K562 (cell line): Measurements from ENCODE around the gene EHBP1. TPM values are rescaled to one million over a fixed set of nuclear protein-coding genes. Genes with fewer than 3 reads are reported as not detected.

Source experiments
- BDP1 ChIP-seq: IDR thresholded peaks from 3 replicates; pipeline ENCODE4 v1.6.1; 2011; ENCODE audit not compliant: insufficient read length, insufficient read depth
- BHLHE40 ChIP-seq: IDR thresholded peaks from 2 replicates; pipeline ENCODE4 v1.6.1; 2011; ENCODE audit warnings: low read length, improper control_type of control experiment
- CBFA2T3 ChIP-seq: fragments of 450-650 bp; IDR thresholded peaks from 2 replicates; pipeline ENCODE4 v1.6.1; 2017
- CCNT2 ChIP-seq: IDR thresholded peaks from 2 replicates; pipeline ENCODE4 v1.6.1; 2011; ENCODE audit warnings: borderline replicate concordance, low read depth, mild to moderate bottlenecking, moderate library complexity, mixed read lengths, low read length; ENCODE audit not compliant: insufficient read length; ENCODE audit errors: extremely low read depth
- ETS2 ChIP-seq: IDR thresholded peaks from 2 replicates; pipeline ENCODE4 v1.6.1; 2016; ENCODE audit warnings: borderline replicate concordance, missing genetic modification characterization, mild to moderate bottlenecking, moderate library complexity, missing compliant biosample characterization; ENCODE audit not compliant: poor library complexity, severe bottlenecking
- HDAC1 ChIP-seq, 2 experiments: fragments of 450-650 bp; IDR thresholded peaks; 2 replicates each; pipeline ENCODE4 v1.6.1; 2016 to 2017; ENCODE audit warnings: inconsistent platforms in 1 of 2, mild to moderate bottlenecking in 1 of 2, moderate library complexity in 1 of 2
- HDGF ChIP-seq: fragments of 450-650 bp; IDR thresholded peaks from 2 replicates; pipeline ENCODE4 v1.6.1; 2016
- KLF16 ChIP-seq: IDR thresholded peaks from 2 replicates; pipeline ENCODE4 v1.6.1; 2016; ENCODE audit warnings: antibody characterized with exemption
- L3MBTL2 ChIP-seq: fragments of 450-650 bp; IDR thresholded peaks from 2 replicates; pipeline ENCODE4 v1.6.1; 2016; ENCODE audit warnings: mild to moderate bottlenecking, moderate library complexity
- MAFK ChIP-seq: IDR thresholded peaks from 2 replicates; pipeline ENCODE4 v1.6.1; 2011; ENCODE audit warnings: low read length, improper control_type of control experiment
- MECOM ChIP-seq: fragments of 250-450 bp; sonication (Bioruptor Pico); IDR thresholded peaks from 2 replicates; pipeline ENCODE4 v1.8.0; 2022; ENCODE audit warnings: inconsistent platforms
- NCOA1 ChIP-seq: fragments of 450-650 bp; IDR thresholded peaks from 2 replicates; pipeline ENCODE4 v1.6.1; 2016; ENCODE audit warnings: low read depth
- NFIC ChIP-seq: fragments of 450-650 bp; IDR thresholded peaks from 2 replicates; pipeline ENCODE4 v1.6.1; 2017; ENCODE audit warnings: mild to moderate bottlenecking, inconsistent platforms
- NR4A1 ChIP-seq, 2 experiments: fragments of 250-450 bp in 1 of 2; fragments of 450-650 bp in 1 of 2; sonication (Bioruptor Pico) in 1 of 2; IDR thresholded peaks; 2 replicates each; pipeline versions ENCODE4 v1.4.0 to v1.6.1; 2016 to 2020; ENCODE audit warnings: mild to moderate bottlenecking in 2 of 2, missing compliant biosample characterization in 1 of 2, missing genetic modification characterization in 1 of 2, moderate library complexity in 1 of 2
- POLR2A ChIP-seq: fragments of 450-650 bp; conservative IDR thresholded peaks from 2 replicates; pipeline ENCODE4 v1.6.1; 2016
- RBM15 ChIP-seq: fragments of 200-400 bp; formaldehyde crosslinking; IDR thresholded peaks from 2 replicates; pipeline ENCODE4 v1.6.1; 2018; ENCODE audit warnings: mild to moderate bottlenecking, low read length, moderate library complexity; ENCODE audit not compliant: insufficient read depth
- TCF7L2 ChIP-seq: fragments of 150-350 bp; IDR thresholded peaks from 2 replicates; pipeline ENCODE4 v1.6.1; 2016; ENCODE audit warnings: low read depth, mild to moderate bottlenecking, low read length, moderate library complexity
- ZC3H4 ChIP-seq: sonication (generic); formaldehyde crosslinking; IDR thresholded peaks from 2 replicates; pipeline ENCODE4 v1.9.0; 2021; ENCODE audit warnings: missing genetic modification reagents, borderline replicate concordance
- ZKSCAN8 ChIP-seq: fragments of 200-800 bp; sonication (Bioruptor generic); IDR thresholded peaks from 2 replicates; pipeline ENCODE4 v1.6.1; 2016; ENCODE audit warnings: missing genetic modification characterization, missing compliant biosample characterization
- ZNF57 ChIP-seq: fragments of 450-650 bp; formaldehyde crosslinking; IDR thresholded peaks from 2 replicates; pipeline ENCODE4 v1.4.0; 2020; ENCODE audit warnings: mild to moderate bottlenecking, moderate library complexity
- polyA plus RNA-seq, 8 experiments: library from polyadenylated mRNA; depleted of rRNA in 4 of 8; stranded (reverse) in 5 of 8; unstranded in 3 of 8; fragments of >200 nt; fragmentation: Nextera tagmentation in 2 of 8; fragmentation: Illumina TruSeq in 1 of 8; extraction: Ambion mirVana in 2 of 8; extraction: Trizol in 1 of 8; gene quantifications; 2 replicates each; pipeline versions ENCODE4 v1.2.1 to v1.2.3, GENCODE V29; 2011 to 2014; ENCODE audit warnings: inconsistent platforms in 1 of 8, missing spikeins in 1 of 8
- total RNA-seq, 7 experiments: library from RNA; depleted of rRNA in 6 of 7; stranded (reverse); fragments of >200 nt in 6 of 7; fragmentation: Illumina TruSeq in 2 of 7; extraction: Trizol in 2 of 7; gene quantifications; 2 replicates each; pipeline versions ENCODE4 v1.2.1 to v1.2.3, GENCODE V29; 2011 to 2021; ENCODE audit warnings: low replicate concordance in 1 of 7
- TF ChIP-seq, protein P1 (sequence below): sonication (generic); formaldehyde crosslinking; IDR thresholded peaks from 2 replicates; pipeline ENCODE4 v1.8.0; 2023; ENCODE audit warnings: missing genetic modification reagents, mild to moderate bottlenecking, borderline replicate concordance
- TF ChIP-seq, protein P2 (sequence below): fragments of 450-650 bp; formaldehyde crosslinking; IDR thresholded peaks from 2 replicates; pipeline ENCODE4 v1.4.0; 2020; ENCODE audit warnings: mild to moderate bottlenecking, moderate library complexity

EHBP1 gene
- total and polyA plus RNA-seq, 9 of the 15 experiments (the other 6 are each of a cell fraction or from before 2014, with no cell fraction given): 8.9 to 26.6 (median 19.3) TPM

DNA sequence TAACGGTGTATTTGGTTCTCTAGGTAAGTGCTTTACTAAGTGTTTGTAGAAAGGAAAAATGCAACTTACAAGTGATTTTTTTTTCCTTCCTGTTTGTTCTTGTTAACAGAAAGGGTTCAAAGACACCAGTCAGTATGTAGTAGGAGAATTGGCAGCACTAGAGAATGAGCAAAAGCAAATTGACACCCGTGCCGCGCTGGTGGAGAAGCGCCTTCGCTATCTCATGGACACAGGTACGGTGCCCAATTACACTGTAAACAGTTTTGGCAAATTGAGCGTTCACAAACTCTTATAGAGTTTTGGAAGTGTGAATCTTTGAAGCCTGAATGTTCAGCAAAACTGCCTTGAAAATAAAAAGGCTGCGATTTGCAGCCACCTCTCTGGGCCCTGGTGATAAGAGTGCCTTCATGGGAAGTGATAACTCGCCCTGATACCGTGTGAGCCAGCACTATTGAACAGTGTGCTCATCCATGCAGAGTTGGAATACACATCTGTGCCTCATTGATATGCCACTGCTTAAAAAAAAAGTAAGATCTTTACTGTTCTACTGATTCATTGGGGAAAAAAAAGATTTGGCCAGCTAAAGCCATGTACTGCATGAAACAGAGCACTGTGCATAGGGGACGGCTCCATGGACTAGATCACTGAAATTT is 291.1 kb downstream of the EHBP1 start (continued):
- TF ChIP-seq HDGF: no peak
- TF ChIP-seq ZKSCAN8: 0 out of 2 replicates have a peak, but pooled peaks have one; percentile 31
- peak; percentile 35; the same call in 1 of the 2 replicates for TF ChIP-seq NCOA1
- peak; percentile 89 for TF ChIP-seq KLF16
- TF ChIP-seq MAFK: peak; percentile 30; the same call in 1 of the 2 replicates
- no peak for TF ChIP-seq NR4A1 (CRISPR knock-in tag; IDR thresholded peaks at IDR 0.05)
- TF ChIP-seq NR4A1 (tag; IDR thresholded peaks at IDR 0.05): 0 out of 2 replicates have a peak, but pooled peaks have one; percentile 40
- no peak for TF ChIP-seq ETS2 (tag)
- no peak for TF ChIP-seq TCF7L2
- TF ChIP-seq BHLHE40: peak; percentile 27; the same call in 1 of the 2 replicates
- no peak for TF ChIP-seq BDP1
- TF ChIP-seq MECOM (CRISPR knock-in tag): no peak
- peak; percentile 63 for TF ChIP-seq CCNT2
- peak; percentile 75 for TF ChIP-seq NFIC
- TF ChIP-seq, protein P1, sequence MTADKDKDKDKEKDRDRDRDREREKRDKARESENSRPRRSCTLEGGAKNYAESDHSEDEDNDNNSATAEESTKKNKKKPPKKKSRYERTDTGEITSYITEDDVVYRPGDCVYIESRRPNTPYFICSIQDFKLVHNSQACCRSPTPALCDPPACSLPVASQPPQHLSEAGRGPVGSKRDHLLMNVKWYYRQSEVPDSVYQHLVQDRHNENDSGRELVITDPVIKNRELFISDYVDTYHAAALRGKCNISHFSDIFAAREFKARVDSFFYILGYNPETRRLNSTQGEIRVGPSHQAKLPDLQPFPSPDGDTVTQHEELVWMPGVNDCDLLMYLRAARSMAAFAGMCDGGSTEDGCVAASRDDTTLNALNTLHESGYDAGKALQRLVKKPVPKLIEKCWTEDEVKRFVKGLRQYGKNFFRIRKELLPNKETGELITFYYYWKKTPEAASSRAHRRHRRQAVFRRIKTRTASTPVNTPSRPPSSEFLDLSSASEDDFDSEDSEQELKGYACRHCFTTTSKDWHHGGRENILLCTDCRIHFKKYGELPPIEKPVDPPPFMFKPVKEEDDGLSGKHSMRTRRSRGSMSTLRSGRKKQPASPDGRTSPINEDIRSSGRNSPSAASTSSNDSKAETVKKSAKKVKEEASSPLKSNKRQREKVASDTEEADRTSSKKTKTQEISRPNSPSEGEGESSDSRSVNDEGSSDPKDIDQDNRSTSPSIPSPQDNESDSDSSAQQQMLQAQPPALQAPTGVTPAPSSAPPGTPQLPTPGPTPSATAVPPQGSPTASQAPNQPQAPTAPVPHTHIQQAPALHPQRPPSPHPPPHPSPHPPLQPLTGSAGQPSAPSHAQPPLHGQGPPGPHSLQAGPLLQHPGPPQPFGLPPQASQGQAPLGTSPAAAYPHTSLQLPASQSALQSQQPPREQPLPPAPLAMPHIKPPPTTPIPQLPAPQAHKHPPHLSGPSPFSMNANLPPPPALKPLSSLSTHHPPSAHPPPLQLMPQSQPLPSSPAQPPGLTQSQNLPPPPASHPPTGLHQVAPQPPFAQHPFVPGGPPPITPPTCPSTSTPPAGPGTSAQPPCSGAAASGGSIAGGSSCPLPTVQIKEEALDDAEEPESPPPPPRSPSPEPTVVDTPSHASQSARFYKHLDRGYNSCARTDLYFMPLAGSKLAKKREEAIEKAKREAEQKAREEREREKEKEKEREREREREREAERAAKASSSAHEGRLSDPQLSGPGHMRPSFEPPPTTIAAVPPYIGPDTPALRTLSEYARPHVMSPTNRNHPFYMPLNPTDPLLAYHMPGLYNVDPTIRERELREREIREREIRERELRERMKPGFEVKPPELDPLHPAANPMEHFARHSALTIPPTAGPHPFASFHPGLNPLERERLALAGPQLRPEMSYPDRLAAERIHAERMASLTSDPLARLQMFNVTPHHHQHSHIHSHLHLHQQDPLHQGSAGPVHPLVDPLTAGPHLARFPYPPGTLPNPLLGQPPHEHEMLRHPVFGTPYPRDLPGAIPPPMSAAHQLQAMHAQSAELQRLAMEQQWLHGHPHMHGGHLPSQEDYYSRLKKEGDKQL: no peak
- no peak for TF ChIP-seq RBM15
- TF ChIP-seq ZNF57: no peak
- TF ChIP-seq, protein P2, sequence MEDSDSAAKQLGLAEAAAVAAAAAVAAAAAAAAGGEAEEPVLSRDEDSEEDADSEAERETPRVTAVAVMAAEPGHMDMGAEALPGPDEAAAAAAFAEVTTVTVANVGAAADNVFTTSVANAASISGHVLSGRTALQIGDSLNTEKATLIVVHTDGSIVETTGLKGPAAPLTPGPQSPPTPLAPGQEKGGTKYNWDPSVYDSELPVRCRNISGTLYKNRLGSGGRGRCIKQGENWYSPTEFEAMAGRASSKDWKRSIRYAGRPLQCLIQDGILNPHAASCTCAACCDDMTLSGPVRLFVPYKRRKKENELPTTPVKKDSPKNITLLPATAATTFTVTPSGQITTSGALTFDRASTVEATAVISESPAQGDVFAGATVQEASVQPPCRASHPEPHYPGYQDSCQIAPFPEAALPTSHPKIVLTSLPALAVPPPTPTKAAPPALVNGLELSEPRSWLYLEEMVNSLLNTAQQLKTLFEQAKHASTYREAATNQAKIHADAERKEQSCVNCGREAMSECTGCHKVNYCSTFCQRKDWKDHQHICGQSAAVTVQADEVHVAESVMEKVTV: no peak
- TF ChIP-seq L3MBTL2: peak; percentile 18; the same call in 1 of the 2 replicates
- TF ChIP-seq CBFA2T3: peak; percentile 97
- no peak for TF ChIP-seq ZC3H4
- TF ChIP-seq HDAC1 (IDR thresholded peaks at IDR 0.05): peak in 1 of 2 experiments; percentile 42; a peak in 1 of 4 replicates
- no peak for TF ChIP-seq POLR2A
